ENCODE measurements around the gene HERC4. TPM values are rescaled to one million over a fixed set of nuclear protein-coding genes. Genes with fewer than 3 reads are reported as not detected.
A peak's percentile ranks its signal among the peaks of the same experiment; 100 is the strongest.

HERC4 gene
- total RNA-seq, 1 experiment from 2014 or later, result 36.5 TPM

GRCh38 chr10:68074775-68075549 lies at the start of gene HERC4 (continued):
- TF ChIP-seq ZBTB33 (IDR thresholded peaks at IDR 0.05; ENCODE audit: extremely low read depth, insufficient replicate concordance, low read length) (no peak), EZH2 (IDR thresholded peaks at IDR 0.05) (no peak), CBX3 (IDR thresholded peaks at IDR 0.05; ENCODE audit: low read depth) (no peak), JUND (IDR thresholded peaks at IDR 0.05) (no peak), CTCF (IDR thresholded peaks at IDR 0.05 in 2 of 3, conservative IDR thresholded peaks at IDR 0.05 in 1 of 3; ENCODE audit: borderline replicate concordance in 1 of 3, insufficient read depth in 1 of 3, low read depth in 2 of 3, low read length in 2 of 3) (no peak), ELF1 (IDR thresholded peaks at IDR 0.05; ENCODE audit: borderline replicate concordance, low read depth) (peak; percentile 63), YY1 (IDR thresholded peaks at IDR 0.05; ENCODE audit: extremely low read depth, insufficient replicate concordance, low read depth, low read length) (peak; percentile 11), SRF (IDR thresholded peaks at IDR 0.05; ENCODE audit: low read depth) (no peak)

GRCh38 chr10:68124718-68125117 lies 49.6 kb upstream of the HERC4 start:
- RAD21 ChIA-PET (ENCODE audit: low non-redundant PET in 1 of 2, low total read pairs in 2 of 2, uncharacterized antibody in 2 of 2, unreplicated experiment in 2 of 2), result no interaction called here

More at GRCh38 chr10:68124718-68125117, 49.6 kb upstream of the HERC4 start:
- Histone ChIP-seq H3K9me2 (ENCODE audit: insufficient read depth) (no peaks in the 10 kb centered on the region), H4K20me1 (ENCODE audit: insufficient read depth) (no peaks in the 10 kb centered on the region), H3K27ac (ENCODE audit: low read depth, low read length) (no peak overlapping the region), H2AFZ (ENCODE audit: low read depth, low read length, poor library complexity, severe bottlenecking) (no peak overlapping the region), H3K9me3 (ENCODE audit: control insufficient read depth in 1 of 2, insufficient read depth in 1 of 2, low read depth in 1 of 2, low read length in 2 of 2) (no peaks in the 10 kb centered on the region), H3K79me2 (ENCODE audit: insufficient read depth, low read length) (no peaks in the 10 kb centered on the region), H3K36me3 (ENCODE audit: control insufficient read depth in 1 of 2, insufficient read depth in 2 of 2, low read length in 2 of 2) (no peaks in the 10 kb centered on the region), H3K9ac (ENCODE audit: low read length) (no peak overlapping the region), H3K27me3 (ENCODE audit: insufficient read depth, low read length) (no peaks in the 10 kb centered on the region), H3K4me2 (ENCODE audit: low read length) (no peak overlapping the region), H3K4me3 (replicated peaks in 1 of 2; ENCODE audit: low read depth in 1 of 2, low read length in 2 of 2) (no peak overlapping the region), H3K4me1 (ENCODE audit: control insufficient read depth in 1 of 2, insufficient read depth in 2 of 2, low read length in 2 of 2) (no peaks in the 10 kb centered on the region)
- ChIA-PET POLR2A (no interaction called here), CTCF (no interaction called here)
- DNase-seq (ENCODE audit: low read depth, low spot score), result no peak
- TF ChIP-seq SP1 (IDR thresholded peaks at IDR 0.05; ENCODE audit: low read depth) (no peak), POLR2AphosphoS5 (IDR thresholded peaks at IDR 0.05; ENCODE audit: low read depth, low read length) (no peak)
- no peak for ATAC-seq
- intact Hi-C loops (cut with micrococcal nuclease), result no loop called here
- no TSS peak for BruUV-seq (replicated peaks)
